NK-92 treated with Interleukin-12 subunit alpha and Interleukin-12 subunit beta, amount 100 ng/mL, for 24 hours (cell line): ENCODE results near the gene WDR87.
"Not testable (repeated sequence)": the region's sequence is repeated elsewhere in the genome, so short reads cannot be mapped to it uniquely, and the experiment has no call there.

Experiments
- DNase-seq: peaks from one replicate; lab custom pipeline; 2025; lab: John Stamatoyannopoulos, UW

Gene WDR87

DNA sequence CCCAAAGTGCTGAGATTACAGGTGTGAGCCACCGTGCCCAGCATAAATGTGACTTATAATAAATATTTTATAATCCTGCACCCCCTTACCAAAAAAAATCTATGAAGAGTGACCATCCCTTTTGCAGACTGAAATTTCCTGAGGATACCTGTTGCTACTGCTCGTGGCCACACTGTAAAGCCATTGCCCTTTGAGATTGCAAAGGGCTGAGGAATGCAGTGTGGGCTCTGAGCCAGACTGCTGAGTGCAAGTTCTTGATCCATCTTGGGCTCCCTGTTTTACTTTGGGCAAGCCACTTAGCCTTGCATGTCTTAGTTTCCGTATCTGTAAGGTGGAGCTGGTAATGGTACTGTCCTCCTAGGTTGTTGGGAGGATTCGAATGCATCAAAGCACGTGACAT is 24.0 kb upstream of the WDR87 start:
- no peak for DNase-seq

DNA sequence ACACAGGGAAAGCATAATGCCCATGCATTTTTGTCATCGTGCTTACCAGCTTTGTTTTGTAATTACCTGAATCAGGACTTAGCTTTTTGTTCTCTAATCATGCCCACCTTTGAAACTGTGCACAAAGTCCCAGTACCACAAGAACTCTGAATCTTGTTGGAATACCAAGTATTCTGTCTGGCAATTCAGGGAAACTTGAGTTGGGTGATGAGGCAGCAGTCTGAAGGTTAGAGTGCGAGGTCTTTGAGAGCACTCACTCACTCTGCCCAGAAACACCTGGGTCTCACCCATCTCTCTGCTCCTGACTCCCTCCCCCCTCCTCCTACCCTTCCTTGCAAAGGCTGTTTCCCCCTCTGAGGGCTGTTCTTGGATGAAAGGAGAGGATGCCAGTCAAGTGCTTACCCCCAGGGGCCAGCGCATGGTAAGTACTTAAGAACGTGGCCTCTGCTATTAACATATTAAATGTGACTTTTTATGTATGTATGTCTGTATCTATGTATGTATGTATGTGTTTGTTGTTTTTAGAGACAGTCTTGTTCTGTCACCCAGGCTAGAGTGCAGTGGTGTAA is 23.0 kb upstream of the WDR87 start:
- DNase-seq: no peak

DNA sequence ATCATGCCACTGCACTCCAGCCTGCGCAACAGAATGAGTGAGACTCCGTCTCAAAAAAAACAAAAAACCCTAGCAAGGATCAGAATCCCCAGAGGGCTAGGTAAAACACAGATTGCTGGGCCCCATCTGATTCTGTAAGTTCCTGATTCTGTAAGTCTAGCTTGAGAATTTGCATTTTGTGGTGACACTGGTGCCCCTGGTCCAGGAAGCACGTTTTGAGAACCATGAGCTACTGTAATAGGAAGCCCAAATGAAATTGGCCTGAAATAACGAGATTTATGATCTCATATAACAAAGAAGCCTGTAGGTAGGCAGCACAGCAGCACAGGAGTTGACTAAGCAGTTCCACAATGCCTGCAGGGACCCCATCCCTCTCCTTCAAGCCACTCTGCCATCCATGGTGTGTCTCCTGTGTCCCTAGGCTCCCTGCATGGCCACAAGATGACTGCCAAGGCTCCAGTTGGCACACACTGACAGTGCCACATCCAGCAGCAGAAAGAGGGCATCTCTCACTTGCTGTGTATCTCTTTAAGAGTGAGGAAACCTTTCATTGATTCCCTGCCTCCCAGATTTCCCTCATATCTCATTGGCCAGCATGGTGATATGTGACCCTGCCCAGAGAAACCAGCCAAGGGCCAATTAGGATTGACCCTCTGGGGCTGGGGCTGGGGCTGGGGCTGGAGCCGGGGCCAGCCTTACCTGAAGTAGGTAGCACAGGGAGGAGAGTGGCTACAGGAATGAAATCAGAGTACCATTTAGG is 22.3 kb upstream of the WDR87 start:
- DNase-seq: no peak

DNA sequence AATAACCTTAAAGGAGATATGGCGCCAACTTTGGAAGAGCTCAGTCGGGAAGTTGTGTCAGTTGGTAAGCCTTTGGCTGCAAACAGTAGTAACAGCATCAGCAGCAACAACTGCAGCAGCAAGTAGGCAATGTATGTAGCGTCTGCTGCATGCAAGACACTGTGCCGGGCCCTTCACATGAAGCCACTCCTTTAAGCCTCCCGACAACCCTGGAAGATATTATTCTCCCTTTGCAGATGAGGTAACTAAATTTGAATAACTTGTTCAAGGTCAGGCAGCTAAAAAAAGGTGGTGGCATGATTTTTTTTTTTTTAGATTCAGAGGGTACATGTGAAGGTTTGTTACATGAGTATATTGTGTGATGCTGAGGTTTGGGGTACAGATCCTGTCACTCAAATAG is 20.3 kb upstream of the WDR87 start:
- DNase-seq: no peak

DNA sequence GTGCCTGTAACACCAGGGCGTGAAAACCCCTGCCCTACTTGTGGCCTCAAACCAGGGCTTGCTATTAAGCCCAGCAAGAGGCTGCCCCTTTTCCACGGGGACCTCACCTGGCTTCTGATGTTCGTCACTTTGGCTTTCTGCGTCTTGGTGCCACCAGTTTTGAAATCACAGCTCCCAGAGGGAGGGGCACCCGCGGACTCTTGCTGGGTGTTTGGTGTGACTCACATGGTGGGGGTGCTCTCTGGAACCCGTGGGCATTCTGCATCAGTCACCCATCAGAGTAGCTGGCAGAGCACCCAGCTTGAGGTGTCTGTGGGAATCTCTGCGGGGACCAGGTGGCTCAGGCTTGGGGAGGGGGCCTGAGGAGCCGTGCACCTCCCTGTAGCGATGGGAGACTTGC is 19.9 kb upstream of the WDR87 start:
- no peak for DNase-seq

DNA sequence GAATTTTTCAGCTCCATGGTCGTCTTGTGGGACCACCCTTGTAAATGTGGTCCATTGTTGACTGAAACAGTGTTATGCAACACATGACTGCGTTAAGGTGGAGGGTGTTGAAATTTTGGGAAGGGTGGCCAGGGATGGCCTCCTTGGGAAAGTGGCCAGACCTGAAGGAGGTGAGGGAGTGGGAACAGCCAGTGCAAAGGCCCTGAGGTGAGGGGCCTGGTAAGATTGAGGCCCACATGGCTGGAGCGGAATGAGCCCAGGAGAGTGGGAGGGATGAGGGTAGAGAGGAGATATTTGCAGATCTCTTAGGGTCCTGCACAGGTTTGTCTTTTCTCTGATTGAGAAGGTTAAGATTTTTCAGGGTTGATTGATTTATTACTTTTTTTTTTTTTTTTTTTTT is 18.8 kb upstream of the WDR87 start:
- no peak for DNase-seq

DNA sequence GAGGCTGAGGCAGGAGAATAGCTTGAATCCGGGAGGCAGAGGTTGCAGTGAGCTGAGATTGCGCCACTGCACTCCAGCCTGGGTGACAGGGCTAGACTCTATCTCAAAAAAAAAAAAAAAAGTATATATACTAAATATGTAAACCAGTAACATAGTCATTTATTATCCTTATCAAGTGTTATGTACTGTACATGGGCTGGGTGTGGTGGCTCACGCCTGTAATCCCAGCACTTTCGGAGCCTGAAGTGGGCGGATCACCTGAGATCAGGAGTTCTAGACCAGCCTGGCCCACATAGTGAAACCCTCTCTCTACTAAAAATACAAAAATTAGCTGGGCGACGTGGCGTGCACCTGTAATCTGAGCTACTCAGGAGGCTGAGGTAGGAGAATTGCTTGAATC is 18.2 kb upstream of the WDR87 start:
- not testable (repeated sequence) for DNase-seq

DNA sequence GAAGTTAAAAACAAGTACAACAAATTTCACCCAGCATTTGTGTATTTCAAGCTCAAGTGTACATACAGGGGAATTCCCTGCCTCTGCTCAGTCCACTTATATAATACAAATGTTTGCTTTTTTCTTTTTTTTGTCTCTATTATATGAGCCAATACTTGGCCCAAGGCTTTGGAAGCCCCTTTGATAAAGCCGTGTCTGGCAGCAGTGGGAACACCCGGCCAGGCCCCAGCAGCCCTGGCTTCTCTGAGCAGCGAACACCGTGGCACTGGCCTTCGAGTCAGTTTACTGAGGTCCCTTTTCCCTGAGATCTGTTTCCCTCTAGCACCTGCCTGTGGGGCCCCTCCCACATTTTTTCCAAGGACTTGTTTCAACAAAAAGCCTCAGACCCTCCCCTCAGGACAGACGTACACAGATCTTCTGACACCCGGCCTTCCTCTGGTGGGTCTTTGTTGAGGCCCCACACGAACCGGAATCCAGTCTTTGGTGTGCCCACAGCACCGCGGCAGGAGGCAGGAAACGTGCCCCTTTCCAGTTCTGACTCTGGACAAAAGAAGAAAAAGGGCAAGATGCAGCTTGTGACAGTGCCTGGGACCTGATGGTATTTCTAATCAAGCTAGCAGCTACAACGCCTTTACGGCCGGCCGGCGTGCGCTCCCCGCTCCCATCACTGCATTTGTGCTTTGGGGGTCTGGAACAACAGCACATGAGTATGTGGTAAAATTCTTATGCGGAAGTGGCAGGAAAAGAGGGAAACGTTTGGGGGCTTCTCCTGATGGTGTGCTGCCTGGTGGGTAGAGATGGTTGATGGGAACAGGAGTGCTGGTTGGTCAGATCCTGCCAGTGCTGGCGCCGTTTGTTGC is 14.4 kb upstream of the WDR87 start:
- no peak for DNase-seq

DNA sequence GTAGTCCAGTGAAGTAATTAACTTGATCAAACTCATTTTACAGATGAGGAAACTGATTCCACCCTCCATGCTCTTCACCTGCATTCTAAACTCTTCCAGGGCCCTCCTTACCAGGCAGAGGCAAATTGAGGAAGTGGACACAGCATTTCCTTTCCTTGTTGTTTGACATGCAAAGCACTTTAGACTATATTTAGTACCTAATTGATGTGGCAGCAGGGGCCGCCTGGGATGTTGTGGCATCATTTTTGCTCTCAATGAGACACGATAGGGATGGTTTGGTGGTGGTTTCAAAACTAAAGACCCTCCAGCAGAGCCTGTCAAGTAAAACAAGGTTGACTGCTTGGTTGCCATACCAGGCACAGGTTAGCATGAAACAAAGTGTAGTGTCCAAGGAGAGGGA is 8.5 kb upstream of the WDR87 start:
- DNase-seq: no peak

DNA sequence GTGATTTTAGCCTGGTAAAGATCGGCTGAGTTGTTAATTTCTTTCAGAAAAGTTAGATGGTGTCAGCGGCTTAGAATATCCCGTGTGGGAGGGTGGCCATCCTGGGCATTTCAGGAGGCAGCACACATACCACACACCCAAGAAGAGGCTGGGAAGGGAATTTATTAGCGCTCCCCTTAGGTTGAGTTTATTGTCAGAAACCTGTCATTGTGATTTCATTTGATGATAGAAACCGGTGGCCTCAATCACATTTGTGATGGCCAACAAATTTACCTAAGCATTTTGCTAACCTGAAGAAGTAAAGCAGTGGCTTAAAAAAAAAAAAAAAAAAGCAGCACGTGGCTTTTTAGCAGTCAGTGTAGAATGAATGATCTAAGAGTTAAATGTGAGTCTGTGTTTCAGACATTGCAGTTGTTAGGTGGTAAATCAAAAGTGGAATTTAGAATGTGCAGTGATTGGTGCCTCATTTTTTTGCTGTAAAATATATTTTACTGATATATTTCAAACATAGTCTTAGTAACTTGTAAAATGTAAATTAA is 3.3 kb upstream of the WDR87 start:
- no peak for DNase-seq

DNA sequence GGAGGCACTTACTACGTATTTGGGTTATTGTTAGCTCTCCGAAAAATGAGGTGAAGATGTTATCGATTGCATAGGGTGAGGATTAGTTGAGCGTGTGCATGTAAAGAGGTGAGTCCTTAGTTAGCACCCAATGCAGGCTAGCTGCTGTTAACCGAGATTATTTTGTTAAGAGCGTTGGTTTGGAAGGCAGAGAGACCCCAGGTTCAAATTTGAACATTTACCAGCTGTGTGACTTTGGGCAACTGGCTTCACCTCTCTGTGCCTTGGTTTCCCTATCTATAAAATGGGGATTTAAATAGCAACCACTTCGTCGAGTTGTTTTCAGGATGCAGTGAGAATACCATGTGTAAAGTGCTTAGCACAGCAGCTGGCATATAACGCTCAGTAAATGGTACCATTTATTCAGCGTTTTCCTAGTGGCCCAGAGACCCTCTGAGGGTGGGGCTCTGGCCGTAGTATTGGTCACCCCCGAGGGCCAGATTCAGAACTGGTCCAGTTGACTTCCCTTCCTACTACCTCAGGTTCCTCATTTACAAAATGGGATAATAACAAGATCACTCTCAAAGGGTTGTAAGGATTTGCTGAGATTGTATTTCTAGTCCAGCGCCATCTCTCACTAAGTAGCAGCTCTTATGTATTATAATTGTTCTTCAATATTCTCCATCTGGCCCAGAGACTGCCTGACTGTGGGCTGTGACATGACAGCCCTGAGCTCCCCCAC is 1.5 kb upstream of the WDR87 start:
- DNase-seq: no peak

DNA sequence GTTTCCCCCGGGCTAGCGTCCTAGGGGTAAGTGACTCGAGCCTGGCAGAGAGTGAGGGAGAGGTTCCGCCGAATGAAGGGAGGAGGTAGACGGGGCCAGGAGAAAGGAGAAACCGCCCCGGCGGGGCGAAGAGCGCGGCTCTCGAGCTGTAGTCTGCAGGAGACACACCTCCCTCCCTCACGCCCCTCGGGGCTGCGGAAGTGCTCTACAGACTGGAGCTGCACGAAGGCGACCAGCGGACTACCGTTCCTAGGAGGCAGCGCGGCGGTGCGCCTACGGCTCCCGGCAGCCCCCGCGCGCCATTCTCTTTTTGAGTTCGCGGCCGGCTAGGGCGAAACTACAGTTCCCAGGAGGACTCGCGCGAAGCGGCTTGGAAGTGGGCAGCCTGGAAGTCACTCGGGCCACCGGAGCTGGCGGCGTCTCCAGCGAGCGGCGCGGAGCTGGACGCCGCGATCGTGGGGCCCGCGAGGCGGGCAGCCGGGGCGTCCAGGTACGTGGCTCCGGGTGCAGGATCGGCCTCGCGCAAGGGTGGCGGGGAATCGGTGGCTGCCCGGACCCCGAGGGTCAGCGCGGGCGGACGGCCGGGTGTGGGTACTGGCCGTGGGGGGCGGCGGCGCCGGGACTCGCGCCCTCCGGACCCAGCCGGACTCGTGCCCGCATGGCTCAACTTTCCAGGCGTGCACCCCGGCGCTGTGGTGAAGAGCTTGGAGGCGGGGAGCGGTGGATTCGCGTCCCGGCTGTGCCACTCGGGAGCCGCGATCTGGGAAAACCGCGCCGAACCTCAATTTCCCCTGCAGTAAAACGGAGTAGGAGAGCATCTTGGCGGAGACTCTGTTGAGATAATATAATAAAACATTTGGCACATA is 708 bp upstream of the WDR87 start, which contains the start of gene SIPA1L3:
TSS of gene SIPA1L3 (plus strand) at position 340 of the 866 bp plus-strand sequence. CDS start 174,358 bp downstream, outside the sequence.
- DNase-seq: peak; percentile 80

DNA sequence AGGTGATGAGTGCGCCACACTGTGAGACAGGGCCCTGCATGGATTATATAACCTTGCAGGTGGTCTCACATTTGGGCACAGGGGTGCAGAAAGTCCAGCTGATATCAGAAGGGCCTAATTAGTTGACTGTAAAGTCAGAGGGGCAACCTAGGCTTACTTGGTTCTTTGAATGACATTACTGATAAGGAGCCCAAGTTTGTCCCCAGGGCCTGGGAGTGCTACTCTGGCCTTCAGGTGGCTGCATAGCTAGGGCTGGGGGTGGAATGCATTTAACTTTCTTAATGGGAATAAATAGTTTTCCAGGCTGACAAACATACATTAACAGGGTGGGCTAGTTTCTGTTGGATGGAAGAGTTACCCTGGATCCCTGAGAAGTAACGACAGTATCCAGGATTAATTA is 3.3 kb downstream of the WDR87 start:
- no peak for DNase-seq

DNA sequence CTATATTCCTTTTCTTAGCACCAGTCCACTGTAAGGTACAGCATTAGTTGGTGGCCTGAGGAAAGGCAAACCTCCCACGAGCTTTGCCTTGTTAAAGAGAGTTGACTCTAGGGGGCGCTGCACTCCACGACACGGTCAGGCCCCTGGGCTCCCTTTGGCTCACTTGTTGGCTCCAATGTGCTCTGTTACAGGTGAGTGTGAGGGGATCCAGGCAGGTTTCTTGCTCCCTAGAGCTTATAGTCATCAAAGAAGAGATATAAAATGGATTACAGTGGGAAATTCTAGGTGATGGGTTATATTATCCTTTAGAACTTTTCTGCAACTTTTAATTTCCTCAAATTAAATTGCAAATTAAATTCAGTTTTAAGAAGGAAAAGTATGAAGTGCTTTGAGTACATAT is 3.7 kb downstream of the WDR87 start:
- DNase-seq: peak; percentile 55

DNA sequence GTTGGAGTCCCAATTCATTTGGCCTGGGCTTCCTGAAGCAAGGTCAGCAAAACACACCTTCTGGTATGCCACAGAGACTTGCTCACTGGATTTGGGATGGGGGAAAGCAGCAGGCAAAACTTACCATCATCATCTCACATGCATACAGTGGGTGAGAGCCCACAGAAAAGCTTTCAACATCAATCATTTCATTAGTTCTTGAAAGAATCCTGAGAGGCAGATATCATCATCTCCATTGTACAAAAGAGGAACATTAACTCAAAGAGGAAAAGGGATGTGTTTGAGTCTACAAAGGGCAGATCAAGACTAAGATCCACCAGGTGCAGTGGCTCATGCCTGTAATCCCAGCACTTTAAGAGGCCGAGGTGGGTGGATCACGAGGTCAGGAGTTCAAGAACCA is 6.4 kb downstream of the WDR87 start:
- no peak for DNase-seq

DNA sequence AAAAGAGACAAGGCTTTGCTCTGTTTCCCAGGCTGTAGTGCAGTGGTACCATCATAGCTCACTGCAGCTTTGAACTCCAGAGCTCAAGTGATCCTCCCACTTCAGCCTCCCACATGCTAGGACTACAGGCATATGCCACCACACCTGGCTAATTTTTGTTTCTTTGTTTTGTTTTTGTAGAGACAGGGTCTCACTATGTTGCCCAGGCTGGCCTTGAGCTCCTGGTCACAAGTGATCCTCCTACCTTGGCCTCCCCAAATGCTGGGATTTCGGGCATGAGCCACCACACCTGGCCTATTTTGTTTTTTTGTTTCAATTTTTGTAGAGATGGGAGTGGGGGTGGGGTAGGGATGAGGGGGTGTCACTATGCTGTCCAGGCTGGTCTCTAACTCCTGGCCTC is 6.9 kb downstream of the WDR87 start:
- no peak for DNase-seq

DNA sequence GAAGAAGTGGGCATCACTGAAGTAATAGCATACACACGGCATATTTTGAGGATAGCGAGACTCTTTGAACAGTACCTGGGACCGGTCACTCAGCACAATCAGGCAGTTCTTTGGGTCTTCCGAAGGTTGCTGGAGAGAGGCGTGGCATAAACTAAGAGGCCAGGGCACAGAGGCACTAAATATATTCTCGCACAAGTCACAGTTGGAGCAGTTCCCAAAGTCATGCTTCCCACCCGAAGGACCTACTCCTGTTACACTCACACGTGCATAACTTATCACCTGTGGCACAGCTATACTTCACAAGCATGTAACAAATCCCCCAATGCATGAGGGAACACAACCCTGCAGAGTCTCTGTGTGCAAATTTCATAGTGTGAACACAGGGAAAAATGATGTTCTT is 10.2 kb downstream of the WDR87 start:
- DNase-seq: no peak

DNA sequence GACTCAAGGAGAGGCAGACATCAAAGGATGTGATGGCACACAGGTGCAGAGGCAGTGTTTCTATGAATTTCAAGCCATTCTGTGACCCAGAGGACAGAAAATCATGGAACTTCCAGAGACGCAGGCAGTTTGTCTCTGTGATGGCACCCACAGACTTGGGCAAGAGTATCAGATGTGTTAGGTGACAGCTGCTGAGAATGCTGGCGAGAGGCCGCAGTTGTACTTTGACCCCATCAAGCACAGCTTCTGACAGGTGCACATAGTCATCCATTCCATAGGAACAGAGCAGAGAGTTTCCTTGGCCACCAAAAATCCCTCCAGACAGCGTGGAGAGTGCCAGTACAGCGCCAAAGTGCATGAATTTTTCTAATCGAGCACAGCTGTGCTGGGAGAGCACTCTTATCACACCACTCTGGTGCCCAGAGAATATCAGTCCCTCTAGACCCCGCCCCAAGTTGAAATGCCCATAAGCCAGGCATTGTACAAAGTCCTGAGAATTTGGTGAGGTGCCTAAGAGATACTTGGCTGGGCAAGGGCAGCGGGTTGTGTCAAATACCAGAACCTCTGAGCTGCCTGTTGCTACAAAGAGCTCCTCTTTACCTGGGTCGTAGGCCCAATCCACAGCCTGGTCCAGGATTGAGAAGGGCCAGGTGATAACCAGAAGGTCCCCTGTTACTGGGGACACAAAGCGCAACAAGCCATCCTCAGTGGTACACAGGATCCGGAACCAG is 12.4 kb downstream of the WDR87 start:
- DNase-seq: no peak

DNA sequence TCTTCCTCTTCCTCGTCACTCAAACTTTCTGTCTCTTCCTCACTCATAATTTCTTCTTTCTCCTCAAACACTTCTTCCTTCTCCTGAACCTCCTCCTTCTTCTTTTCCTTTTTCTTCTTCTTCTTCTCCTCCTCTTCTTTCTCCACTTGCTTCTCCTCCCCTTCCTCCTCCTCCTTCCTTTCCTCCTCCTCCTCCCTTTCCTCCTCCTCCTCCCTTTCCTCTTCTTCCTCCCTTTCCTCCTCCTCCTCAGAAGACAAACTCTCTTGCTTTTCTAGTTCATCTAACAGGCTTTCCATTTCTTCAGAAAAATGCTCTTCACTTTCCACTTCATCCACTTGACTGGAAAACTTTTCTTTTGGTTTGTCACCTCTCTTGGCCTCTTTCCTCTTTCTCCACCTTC is 19.8 kb downstream of the WDR87 start:
- no peak for DNase-seq

DNA sequence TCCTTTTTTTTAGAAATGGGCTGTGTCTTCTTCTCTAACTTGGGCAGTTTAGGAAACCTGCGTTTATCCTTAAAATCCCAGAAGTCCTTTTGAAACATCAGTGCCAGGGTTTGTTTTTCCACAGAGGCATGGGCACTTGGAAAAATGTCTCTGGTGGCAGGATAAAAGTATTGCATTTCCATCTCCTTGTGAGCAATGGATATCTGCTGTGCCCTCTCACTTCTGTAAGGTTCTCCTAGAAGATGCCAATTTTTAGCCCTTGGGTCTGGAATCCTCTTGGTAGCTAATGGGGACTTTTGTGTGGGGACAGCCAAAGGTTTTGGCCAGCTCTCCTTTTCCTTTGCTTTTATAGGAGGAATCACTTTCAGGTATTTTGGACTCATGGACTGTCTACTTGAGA is 21.0 kb downstream of the WDR87 start:
- DNase-seq: no peak
